HepG2 (cell line): ENCODE measurements around the gene JMJD1C. TPM values are rescaled to one million over a fixed set of nuclear protein-coding genes. Genes with fewer than 3 reads are reported as not detected.

Source experiments
- ATAC-seq: fragments of 200-7000 bp; cut with Tn5 transposase; 3 replicates; pipeline ENCODE4 v1.9.1; 2020; ENCODE audit warnings: mild to moderate bottlenecking, moderate library complexity
- BruUV-seq: library from RNA; stranded (reverse); fragments of 400-500 nt; replicated peaks from 2 replicates; lab custom pipeline; 2021; lab: Mats Ljungman, UMichigan
- CTCF ChIA-PET: fragments of 300-600 bp; formaldehyde crosslinking; extraction: SDS; loops from one replicate; lab custom pipeline; 2021; ENCODE audit warnings: low total read pairs, inconsistent platforms, low intra/inter-chr PET ratio; lab: Yijun Ruan, JAX
- POLR2A ChIA-PET: fragments of 350-600 bp; sonication (Branson Sonifier 250); formaldehyde crosslinking; loops from one replicate; lab custom pipeline; 2020; ENCODE audit warnings: antibody characterized with exemption, inconsistent platforms; lab: Yijun Ruan, JAX
- DNase-seq: peaks from one replicate; pipeline ENCODE4 v3.0.0-alpha.2; 2015; ENCODE audit warnings: low spot score
- FAIRE-seq: peaks from 3 replicates; lab custom pipeline; 2011; peaks lifted over from hg19 to GRCh38; lab: Jason Lieb, UNC
- H2AFZ ChIP-seq: one replicate; pipeline ENCODE4 v1.6.1; 2011; ENCODE audit warnings: low read length, inconsistent platforms
- H3K27ac ChIP-seq: fragments of 300-600 bp; 3 replicates; pipeline ENCODE4 v1.8.0; 2011; ENCODE audit warnings: mixed run types, mild to moderate bottlenecking, mixed read lengths, low read length, inconsistent platforms; ENCODE audit not compliant: insufficient read depth; ENCODE audit errors: extremely low read length
- H3K27me3 ChIP-seq, 2 experiments: fragments of 200-600 bp in 1 of 2; 2 replicates in 1 of 2; 3 replicates in 1 of 2; pipeline versions ENCODE4 v1.6.0 to v1.8.0; 2011; ENCODE audit warnings: low read length in 2 of 2, mild to moderate bottlenecking in 2 of 2, moderate library complexity in 2 of 2, inconsistent platforms in 1 of 2; ENCODE audit not compliant: insufficient read depth in 2 of 2, control insufficient read depth in 1 of 2
- H3K36me3 ChIP-seq, 2 experiments: fragments of 200-600 bp in 1 of 2; replicated peaks in 1 of 2; 2 replicates in 1 of 2; 3 replicates in 1 of 2; pipeline versions ENCODE4 v1.5.1 to v1.8.0; 2011; ENCODE audit warnings: low read length in 2 of 2, inconsistent platforms in 1 of 2; ENCODE audit not compliant: insufficient read depth in 2 of 2, control insufficient read depth in 1 of 2
- H3K4me1 ChIP-seq: 2 replicates; pipeline ENCODE4 v1.5.1; 2012; ENCODE audit warnings: low read length, inconsistent platforms; ENCODE audit not compliant: insufficient read depth
- H3K4me2 ChIP-seq: 2 replicates; pipeline ENCODE4 v1.6.0; 2011; ENCODE audit warnings: low read depth, low read length, inconsistent platforms
- H3K4me3 ChIP-seq, 3 experiments: fragments of 200-600 bp in 1 of 3; sonication (generic), shearing (Covaris generic) in 1 of 3; replicated peaks in 1 of 3; 2 replicates each; pipeline ENCODE4 v1.5.1; 2011 to 2016; ENCODE audit warnings: low read length in 3 of 3, inconsistent platforms in 2 of 3, low read depth in 2 of 3, mild to moderate bottlenecking in 2 of 3, control low read depth in 1 of 3, mixed read lengths in 1 of 3; ENCODE audit not compliant: insufficient read depth in 1 of 3
- H3K79me2 ChIP-seq: one replicate; pipeline ENCODE4 v1.6.1; 2011; ENCODE audit warnings: low read length, inconsistent platforms; ENCODE audit not compliant: insufficient read depth
- H3K9ac ChIP-seq: 2 replicates; pipeline ENCODE4 v1.6.0; 2011; ENCODE audit warnings: mild to moderate bottlenecking, low read depth, low read length, inconsistent platforms; ENCODE audit not compliant: insufficient read depth
- H3K9me3 ChIP-seq: 2 replicates; pipeline ENCODE4 v1.5.1; 2012; ENCODE audit warnings: mild to moderate bottlenecking, low read length
- H4K20me1 ChIP-seq: 2 replicates; pipeline ENCODE4 v1.6.0; 2011; ENCODE audit warnings: inconsistent platforms, mild to moderate bottlenecking, low read length, moderate library complexity; ENCODE audit not compliant: insufficient read depth
- CBX5 ChIP-seq: sonication (generic); formaldehyde crosslinking; IDR thresholded peaks from 2 replicates; pipeline ENCODE4 v1.4.0; 2020; ENCODE audit warnings: missing genetic modification reagents, borderline replicate concordance
- MEF2D ChIP-seq: sonication (generic); formaldehyde crosslinking; IDR thresholded peaks from 2 replicates; pipeline ENCODE4 v1.5.1; 2020; ENCODE audit warnings: mild to moderate bottlenecking, missing genetic modification reagents
- ZNF260 ChIP-seq: sonication (generic); formaldehyde crosslinking; IDR thresholded peaks from 2 replicates; pipeline ENCODE4 v1.4.0; 2020; ENCODE audit warnings: missing genetic modification reagents, low read depth, mild to moderate bottlenecking, borderline replicate concordance
- WGBS: methylation state at CpG from one replicate; pipeline ENCODE4 v1.1.6; 2017; ENCODE audit warnings: low lambda C conversion rate; 5-methylcytosine and 5-hydroxymethylcytosine counted together
- in situ Hi-C: cut with HindIII; loops from 2 replicates; pipeline ENCODE4 v1.10.0; 2017; ENCODE audit warnings: low pct_unique_long_range_greater_than_20kb; ENCODE audit not compliant: extremely low pct_ligation_motif_present
- intact Hi-C: fragments of 100-400 bp; cut with micrococcal nuclease; formaldehyde crosslinking; loops from one replicate; pipeline ENCODE4 v1.10.0; 2022; ENCODE audit not compliant: unreplicated experiment
- polyA plus RNA-seq, 8 experiments: library from polyadenylated mRNA; depleted of rRNA in 3 of 8; stranded (reverse) in 7 of 8; unstranded in 1 of 8; fragments of >200 nt; fragmentation: Illumina TruSeq in 4 of 8; extraction: Trizol in 4 of 8; gene quantifications; 2 replicates each; pipeline versions ENCODE4 v1.2.1 to v1.2.3, GENCODE V29; 2011 to 2016; ENCODE audit warnings: low read depth in 4 of 8, missing spikeins in 1 of 8, mixed read lengths in 1 of 8; ENCODE audit not compliant: insufficient read depth in 1 of 8
- total RNA-seq, 5 experiments: library from RNA; depleted of rRNA; stranded (reverse); fragments of >200 nt; fragmentation: Illumina TruSeq; extraction: Trizol; gene quantifications; 2 replicates each; pipeline ENCODE4 v1.2.3, GENCODE V29; 2016; ENCODE audit warnings: low read depth in 1 of 5
- TF ChIP-seq, protein P1 (sequence below): IDR thresholded peaks from 2 replicates; pipeline ENCODE4 v1.4.0; 2020; ENCODE audit warnings: mild to moderate bottlenecking, missing genetic modification reagents
- TF ChIP-seq, protein P2 (sequence below): sonication (generic); formaldehyde crosslinking; IDR thresholded peaks from 2 replicates; pipeline ENCODE4 v1.4.0; 2020; ENCODE audit warnings: missing genetic modification reagents
- TF ChIP-seq, protein P3 (sequence below): sonication (generic); formaldehyde crosslinking; IDR thresholded peaks from 2 replicates; pipeline ENCODE4 v1.4.0; 2020; ENCODE audit warnings: mild to moderate bottlenecking, missing genetic modification reagents
- TF ChIP-seq, protein P4 (sequence below): sonication (generic); formaldehyde crosslinking; IDR thresholded peaks from 2 replicates; pipeline ENCODE4 v1.4.0; 2020; ENCODE audit warnings: mild to moderate bottlenecking, missing genetic modification reagents, borderline replicate concordance
- TF ChIP-seq, protein P5 (sequence below): sonication (generic); formaldehyde crosslinking; IDR thresholded peaks from 2 replicates; pipeline ENCODE4 v1.4.0; 2020; ENCODE audit warnings: missing genetic modification reagents

Gene JMJD1C
- total and polyA plus RNA-seq, 2 of the 13 experiments (the other 11 are each of a cell fraction or from before 2014, with no cell fraction given): 42.3 to 42.7 TPM

DNA sequence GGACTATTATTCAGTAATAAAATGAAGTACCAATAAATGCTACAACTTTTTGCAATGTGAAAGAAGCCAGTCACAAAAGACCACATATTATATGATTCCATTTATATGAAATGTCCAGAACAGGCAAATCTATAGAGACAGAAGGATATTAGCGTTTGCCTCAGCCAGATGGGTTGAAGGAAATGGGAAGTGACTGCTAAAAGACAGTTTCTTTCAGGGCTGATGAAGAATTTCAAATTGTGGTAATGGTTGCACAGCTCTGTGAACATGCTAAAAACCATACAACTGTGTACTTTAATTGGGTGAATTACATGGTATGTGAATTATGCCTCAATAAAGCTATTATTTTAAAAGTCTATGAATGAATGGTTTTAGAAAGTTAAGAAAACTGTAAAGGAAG, 31.5 kb upstream of the JMJD1C start:
- Histone ChIP-seq H2AFZ (no peak overlapping the region), H3K4me2 (no peak overlapping the region), H3K27me3 (no peaks in the 10 kb centered on the region), H3K4me1 (peaks cover 42% of the 10 kb centered on the region), H3K9me3 (no peaks in the 10 kb centered on the region), H3K79me2 (peaks cover 81% of the 10 kb centered on the region), H3K9ac (no peak overlapping the region), H3K27ac (no peak overlapping the region), H3K36me3 (peaks cover 0 to 5% of the 10 kb centered on the region in 2 experiments; a peak in 1 of 5 replicates), H4K20me1 (no peaks in the 10 kb centered on the region; the same call in 1 of the 2 replicates), H3K4me3 (no peak overlapping the region)
- in situ Hi-C loops: no loop called here
- ChIA-PET POLR2A (no interaction called here), CTCF (no interaction called here)
- no TSS peak for BruUV-seq
- FAIRE-seq (no peak), DNase-seq (no peak), ATAC-seq (no peak)
- intact Hi-C loops: no loop called here
- 96% methylated on average over 1 of the region's 1 CpG for whole genome bisulfite sequencing
- TF ChIP-seq, protein P1, sequence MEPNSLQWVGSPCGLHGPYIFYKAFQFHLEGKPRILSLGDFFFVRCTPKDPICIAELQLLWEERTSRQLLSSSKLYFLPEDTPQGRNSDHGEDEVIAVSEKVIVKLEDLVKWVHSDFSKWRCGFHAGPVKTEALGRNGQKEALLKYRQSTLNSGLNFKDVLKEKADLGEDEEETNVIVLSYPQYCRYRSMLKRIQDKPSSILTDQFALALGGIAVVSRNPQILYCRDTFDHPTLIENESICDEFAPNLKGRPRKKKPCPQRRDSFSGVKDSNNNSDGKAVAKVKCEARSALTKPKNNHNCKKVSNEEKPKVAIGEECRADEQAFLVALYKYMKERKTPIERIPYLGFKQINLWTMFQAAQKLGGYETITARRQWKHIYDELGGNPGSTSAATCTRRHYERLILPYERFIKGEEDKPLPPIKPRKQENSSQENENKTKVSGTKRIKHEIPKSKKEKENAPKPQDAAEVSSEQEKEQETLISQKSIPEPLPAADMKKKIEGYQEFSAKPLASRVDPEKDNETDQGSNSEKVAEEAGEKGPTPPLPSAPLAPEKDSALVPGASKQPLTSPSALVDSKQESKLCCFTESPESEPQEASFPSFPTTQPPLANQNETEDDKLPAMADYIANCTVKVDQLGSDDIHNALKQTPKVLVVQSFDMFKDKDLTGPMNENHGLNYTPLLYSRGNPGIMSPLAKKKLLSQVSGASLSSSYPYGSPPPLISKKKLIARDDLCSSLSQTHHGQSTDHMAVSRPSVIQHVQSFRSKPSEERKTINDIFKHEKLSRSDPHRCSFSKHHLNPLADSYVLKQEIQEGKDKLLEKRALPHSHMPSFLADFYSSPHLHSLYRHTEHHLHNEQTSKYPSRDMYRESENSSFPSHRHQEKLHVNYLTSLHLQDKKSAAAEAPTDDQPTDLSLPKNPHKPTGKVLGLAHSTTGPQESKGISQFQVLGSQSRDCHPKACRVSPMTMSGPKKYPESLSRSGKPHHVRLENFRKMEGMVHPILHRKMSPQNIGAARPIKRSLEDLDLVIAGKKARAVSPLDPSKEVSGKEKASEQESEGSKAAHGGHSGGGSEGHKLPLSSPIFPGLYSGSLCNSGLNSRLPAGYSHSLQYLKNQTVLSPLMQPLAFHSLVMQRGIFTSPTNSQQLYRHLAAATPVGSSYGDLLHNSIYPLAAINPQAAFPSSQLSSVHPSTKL (CRISPR knock-in tag): no peak
- TF ChIP-seq, protein P2, sequence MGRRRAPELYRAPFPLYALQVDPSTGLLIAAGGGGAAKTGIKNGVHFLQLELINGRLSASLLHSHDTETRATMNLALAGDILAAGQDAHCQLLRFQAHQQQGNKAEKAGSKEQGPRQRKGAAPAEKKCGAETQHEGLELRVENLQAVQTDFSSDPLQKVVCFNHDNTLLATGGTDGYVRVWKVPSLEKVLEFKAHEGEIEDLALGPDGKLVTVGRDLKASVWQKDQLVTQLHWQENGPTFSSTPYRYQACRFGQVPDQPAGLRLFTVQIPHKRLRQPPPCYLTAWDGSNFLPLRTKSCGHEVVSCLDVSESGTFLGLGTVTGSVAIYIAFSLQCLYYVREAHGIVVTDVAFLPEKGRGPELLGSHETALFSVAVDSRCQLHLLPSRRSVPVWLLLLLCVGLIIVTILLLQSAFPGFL (CRISPR knock-in tag): no peak
- TF ChIP-seq, protein P3, sequence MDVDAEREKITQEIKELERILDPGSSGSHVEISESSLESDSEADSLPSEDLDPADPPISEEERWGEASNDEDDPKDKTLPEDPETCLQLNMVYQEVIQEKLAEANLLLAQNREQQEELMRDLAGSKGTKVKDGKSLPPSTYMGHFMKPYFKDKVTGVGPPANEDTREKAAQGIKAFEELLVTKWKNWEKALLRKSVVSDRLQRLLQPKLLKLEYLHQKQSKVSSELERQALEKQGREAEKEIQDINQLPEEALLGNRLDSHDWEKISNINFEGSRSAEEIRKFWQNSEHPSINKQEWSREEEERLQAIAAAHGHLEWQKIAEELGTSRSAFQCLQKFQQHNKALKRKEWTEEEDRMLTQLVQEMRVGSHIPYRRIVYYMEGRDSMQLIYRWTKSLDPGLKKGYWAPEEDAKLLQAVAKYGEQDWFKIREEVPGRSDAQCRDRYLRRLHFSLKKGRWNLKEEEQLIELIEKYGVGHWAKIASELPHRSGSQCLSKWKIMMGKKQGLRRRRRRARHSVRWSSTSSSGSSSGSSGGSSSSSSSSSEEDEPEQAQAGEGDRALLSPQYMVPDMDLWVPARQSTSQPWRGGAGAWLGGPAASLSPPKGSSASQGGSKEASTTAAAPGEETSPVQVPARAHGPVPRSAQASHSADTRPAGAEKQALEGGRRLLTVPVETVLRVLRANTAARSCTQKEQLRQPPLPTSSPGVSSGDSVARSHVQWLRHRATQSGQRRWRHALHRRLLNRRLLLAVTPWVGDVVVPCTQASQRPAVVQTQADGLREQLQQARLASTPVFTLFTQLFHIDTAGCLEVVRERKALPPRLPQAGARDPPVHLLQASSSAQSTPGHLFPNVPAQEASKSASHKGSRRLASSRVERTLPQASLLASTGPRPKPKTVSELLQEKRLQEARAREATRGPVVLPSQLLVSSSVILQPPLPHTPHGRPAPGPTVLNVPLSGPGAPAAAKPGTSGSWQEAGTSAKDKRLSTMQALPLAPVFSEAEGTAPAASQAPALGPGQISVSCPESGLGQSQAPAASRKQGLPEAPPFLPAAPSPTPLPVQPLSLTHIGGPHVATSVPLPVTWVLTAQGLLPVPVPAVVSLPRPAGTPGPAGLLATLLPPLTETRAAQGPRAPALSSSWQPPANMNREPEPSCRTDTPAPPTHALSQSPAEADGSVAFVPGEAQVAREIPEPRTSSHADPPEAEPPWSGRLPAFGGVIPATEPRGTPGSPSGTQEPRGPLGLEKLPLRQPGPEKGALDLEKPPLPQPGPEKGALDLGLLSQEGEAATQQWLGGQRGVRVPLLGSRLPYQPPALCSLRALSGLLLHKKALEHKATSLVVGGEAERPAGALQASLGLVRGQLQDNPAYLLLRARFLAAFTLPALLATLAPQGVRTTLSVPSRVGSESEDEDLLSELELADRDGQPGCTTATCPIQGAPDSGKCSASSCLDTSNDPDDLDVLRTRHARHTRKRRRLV (CRISPR knock-in tag): no peak
- no peak for TF ChIP-seq ZNF260 (CRISPR knock-in tag)
- no peak for TF ChIP-seq MEF2D
- no peak for TF ChIP-seq CBX5 (CRISPR knock-in tag)
- TF ChIP-seq, protein P4, sequence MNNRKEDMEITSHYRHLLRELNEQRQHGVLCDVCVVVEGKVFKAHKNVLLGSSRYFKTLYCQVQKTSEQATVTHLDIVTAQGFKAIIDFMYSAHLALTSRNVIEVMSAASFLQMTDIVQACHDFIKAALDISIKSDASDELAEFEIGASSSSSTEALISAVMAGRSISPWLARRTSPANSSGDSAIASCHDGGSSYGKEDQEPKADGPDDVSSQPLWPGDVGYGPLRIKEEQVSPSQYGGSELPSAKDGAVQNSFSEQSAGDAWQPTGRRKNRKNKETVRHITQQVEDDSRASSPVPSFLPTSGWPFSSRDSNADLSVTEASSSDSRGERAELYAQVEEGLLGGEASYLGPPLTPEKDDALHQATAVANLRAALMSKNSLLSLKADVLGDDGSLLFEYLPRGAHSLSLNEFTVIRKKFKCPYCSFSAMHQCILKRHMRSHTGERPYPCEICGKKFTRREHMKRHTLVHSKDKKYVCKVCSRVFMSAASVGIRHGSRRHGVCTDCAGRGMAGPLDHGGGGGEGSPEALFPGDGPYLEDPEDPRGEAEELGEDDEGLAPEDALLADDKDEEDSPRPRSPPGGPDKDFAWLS (CRISPR knock-in tag): no peak
- TF ChIP-seq, protein P5, sequence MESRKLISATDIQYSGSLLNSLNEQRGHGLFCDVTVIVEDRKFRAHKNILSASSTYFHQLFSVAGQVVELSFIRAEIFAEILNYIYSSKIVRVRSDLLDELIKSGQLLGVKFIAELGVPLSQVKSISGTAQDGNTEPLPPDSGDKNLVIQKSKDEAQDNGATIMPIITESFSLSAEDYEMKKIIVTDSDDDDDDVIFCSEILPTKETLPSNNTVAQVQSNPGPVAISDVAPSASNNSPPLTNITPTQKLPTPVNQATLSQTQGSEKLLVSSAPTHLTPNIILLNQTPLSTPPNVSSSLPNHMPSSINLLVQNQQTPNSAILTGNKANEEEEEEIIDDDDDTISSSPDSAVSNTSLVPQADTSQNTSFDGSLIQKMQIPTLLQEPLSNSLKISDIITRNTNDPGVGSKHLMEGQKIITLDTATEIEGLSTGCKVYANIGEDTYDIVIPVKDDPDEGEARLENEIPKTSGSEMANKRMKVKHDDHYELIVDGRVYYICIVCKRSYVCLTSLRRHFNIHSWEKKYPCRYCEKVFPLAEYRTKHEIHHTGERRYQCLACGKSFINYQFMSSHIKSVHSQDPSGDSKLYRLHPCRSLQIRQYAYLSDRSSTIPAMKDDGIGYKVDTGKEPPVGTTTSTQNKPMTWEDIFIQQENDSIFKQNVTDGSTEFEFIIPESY: no peak
